CD4-positive, alpha-beta T cell treated with Interleukin-12 subunit alpha and Interleukin-12 subunit beta, for 1 hour (primary cell): ENCODE data around the gene HSPBP1.

Experiments
- DNase-seq: peaks from one replicate; pipeline ENCODE4 v3.0.0-alpha.2; 2020

The HSPBP1 gene

DNA sequence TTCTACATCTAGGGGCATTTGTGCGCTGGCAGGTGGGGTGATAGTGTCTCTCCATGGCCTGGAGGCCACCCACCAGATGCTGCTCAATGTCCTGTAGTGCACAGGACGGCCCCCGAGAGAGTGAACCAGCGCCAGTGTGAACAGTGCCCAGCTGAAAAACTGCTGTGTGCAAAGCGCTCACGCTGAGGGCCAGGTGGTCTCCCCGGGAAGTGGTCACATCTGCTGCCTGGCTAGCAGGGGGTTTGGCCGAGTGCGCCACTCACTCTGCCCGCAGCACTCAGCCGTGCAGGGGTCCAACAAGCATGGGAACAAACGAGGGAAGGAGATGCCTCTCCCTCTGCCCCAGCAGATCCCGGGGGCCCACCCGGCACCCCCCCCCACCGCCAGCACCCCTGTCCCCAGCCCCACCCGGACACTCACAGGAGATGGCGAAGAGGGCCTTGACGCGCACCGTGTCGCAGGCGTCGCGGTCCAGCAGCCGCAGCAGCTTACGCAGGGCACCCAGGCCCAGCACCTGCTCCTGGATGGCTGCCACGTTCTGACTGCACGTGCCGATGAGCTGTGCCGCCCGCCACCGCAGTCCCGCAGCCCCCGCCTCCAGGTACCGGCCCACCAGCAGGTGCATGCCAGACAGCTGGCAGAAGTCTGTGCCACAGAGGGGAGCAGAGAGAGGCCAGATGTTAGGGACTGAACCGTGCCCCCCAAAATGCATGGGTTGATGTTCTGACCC lies 5.8 kb downstream of the HSPBP1 start:
- DNase-seq = no peak

- no peak for DNase-seq
These were observed 7.8 kb downstream of the HSPBP1 start for GRCh38 chr19:55272142-55272541.

DNA sequence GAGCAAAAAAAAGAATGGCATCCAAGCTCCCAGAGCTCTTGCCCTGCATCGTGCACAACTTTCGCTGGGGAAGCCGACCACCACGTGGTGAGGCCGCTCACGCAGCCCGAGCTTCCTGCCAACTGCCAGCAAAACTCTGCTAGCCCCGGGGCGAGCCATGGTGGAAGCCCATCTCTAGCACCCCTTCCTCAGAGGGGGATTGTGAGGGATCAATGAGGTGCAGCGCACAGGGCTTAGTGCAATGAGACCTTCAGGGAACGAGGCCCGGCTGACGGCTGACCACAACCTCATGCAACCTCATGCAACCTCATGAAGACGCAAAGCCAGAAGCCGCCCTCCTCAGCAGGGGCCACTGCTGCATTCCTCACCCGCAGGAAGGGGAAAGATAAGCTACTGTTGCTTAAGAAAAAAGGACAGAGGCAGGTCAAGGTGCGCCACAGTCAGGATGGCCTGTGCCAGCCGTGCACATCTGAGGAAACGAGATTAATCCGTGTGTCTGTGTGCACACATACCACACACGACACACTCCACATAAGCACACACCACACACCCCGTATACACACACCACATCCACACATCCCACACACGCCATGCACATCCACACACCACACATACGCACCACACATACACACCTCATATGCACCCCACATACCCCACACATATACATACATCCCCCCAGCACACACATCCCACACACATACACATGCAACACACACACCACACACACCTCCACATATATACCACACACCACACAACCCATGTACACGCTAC lies 9.6 kb downstream of the HSPBP1 start:
- no peak for DNase-seq

DNA sequence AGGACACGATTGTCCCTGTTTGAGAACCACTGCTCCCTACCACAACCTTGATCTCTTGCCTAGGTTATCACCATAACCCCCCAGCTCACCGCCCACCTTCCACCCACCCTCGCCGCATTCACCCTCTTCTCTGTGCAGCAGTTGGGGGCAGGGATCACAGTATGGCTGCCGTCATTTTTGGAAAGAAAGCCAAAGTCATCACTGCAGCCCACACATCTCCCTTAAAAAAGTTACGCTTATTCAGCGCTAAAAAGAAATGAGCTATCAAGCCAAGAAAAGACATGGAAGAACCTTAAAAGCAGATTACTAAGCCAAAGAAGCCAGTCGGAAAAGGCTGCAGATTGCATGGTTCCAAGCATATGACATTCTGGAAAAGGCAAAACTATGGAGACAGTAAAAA lies 10.6 kb downstream of the HSPBP1 start:
- DNase-seq = no peak

GRCh38 chr19:55266840-55267239 lies 13.1 kb downstream of the HSPBP1 start:
- no peak for DNase-seq

DNA sequence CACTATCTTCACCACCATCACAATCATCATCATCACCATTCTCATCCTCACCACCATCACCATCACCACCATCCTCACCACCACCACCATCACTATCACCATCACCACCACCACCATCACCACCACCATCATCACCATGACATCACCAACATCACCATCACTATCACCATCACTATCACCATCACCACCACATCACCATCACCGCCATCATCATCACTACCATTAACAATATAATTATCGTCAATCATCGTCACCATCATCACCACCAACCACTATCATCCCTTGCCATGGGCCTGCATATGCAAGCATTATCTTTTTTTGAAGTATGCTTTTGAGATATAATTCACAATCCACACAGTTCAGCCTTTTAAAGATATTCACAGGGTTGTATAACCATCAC lies 13.5 kb downstream of the HSPBP1 start:
- no peak for DNase-seq

DNA sequence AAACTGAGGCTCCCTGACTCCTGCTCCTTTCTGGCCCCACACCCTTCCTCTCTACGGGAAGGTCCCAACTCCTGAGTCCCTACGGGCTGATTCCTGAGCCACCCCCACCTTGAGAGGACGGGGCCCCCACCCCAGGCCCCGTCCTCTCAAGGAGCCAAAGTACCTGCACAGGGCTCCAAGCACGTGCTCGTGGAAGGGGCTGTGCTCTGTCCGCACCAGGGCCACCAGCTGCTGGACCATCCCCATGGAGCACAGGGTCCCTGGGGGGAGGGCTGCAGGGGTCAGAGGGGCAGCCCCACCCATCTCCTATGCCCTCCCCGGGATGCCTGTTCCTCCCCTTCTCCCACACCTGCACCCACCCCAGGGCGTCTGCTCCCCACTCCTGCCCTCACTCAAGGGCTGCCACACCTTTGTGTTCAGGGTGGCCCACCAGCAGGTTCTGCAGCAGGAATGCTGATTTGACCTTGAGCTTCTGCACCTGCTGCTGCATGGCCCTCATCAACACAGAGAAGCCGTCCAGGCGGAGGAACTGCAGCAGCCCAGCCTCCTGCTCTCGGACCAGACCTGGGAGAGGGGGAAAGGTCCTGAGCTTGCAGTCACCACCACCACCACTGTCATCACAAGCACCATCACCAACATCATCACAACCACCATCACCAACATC lies 14.1 kb downstream of the HSPBP1 start:
- DNase-seq = no peak

DNA sequence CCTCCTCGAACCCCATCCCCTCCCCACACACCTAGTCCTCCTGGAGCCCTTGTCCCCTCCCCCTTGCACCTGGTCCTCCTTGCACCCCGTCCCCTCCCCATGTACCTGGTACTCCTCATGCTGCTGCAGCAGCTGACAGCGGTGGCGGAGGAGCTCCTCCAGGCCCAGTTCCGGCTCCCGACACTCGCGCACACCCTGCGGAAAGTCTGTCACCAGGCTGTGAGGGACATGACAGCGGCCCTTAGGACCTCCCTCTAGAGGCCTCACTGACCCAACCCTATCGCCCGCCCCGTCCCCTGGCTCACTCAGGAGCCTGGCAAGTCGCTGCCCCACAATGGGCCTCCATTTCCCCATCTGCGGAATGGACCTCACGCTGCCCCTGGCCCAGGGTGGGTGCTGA lies 14.7 kb downstream of the HSPBP1 start:
- DNase-seq = no peak

GRCh38 chr19:55264531-55264930 lies 15.4 kb downstream of the HSPBP1 start:
- no peak for DNase-seq

DNA sequence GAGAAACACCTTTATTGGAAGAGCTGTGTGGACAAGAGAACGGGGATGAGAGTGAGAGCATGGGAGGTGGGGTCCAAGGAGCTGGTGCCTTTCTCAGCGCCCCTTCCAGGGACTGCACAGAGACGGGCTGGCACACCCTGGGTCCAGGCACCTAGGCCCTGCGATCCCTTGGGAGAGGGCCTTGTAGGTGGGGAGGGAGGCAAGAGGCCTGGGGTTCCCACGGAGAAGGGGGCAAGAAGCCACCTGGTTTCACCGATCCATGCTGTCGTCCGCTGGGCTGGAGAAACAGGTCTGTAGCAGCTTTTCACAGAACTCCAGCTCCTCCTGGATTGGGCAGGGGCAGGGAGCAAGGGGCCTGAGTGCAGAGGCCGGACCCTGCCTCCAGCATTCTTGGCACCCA lies 17.6 kb downstream of the HSPBP1 start:
- no peak for DNase-seq

DNA sequence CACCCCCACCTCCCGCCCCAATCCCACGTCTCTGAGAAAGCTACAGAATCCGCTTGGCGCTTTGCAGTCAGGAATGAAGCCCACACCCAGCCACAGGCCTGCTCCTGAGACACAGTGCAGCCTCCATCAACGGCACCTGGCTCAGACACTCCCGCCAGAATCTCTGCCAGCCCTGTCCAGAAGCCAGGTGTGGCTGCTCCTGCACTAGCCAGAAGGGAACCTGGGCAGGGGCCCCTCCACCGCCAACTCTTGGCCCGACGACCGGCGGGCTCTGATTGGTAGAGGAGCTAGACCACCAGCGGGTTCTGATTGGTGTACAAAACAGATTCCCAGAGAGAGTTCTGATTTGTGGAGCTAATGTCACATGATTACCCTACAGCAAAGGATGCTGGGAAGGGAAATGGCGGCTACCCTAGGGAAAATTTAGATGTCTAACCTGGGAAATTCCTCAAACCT lies 18.2 kb downstream of the HSPBP1 start:
- no peak for DNase-seq

DNA sequence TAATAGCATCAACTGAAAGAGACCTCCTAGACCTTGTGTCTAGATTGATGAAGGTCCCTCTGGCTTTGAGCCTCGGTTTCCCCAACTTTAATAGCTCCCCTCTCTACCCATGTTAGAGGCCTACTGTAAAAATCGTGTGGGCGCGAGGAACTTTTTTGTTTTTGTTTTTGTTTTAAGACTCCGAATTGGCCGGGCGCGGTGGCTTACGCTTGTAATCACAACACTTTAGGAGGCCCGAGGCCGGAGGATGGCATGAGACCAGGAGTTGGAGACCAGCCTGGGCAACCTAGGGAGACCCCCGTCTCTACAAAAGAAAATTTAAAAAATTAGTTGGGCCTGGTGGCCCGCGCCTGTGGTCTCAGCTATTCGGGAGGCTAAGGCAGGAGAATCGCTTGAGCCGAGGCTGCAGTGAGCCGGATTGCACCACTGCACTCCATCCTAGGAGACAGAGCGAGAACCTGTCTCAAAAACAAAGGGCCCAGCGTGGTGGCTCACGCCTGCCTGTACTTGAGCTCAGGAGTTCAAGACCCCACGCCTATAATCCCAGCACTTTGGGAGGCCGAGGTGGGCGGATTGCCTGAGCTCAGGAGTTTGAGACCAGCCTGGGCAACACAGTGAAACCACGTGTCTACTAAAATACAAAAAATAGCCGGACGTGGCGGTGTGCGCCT lies 20.2 kb downstream of the HSPBP1 start:
- no peak for DNase-seq

DNA sequence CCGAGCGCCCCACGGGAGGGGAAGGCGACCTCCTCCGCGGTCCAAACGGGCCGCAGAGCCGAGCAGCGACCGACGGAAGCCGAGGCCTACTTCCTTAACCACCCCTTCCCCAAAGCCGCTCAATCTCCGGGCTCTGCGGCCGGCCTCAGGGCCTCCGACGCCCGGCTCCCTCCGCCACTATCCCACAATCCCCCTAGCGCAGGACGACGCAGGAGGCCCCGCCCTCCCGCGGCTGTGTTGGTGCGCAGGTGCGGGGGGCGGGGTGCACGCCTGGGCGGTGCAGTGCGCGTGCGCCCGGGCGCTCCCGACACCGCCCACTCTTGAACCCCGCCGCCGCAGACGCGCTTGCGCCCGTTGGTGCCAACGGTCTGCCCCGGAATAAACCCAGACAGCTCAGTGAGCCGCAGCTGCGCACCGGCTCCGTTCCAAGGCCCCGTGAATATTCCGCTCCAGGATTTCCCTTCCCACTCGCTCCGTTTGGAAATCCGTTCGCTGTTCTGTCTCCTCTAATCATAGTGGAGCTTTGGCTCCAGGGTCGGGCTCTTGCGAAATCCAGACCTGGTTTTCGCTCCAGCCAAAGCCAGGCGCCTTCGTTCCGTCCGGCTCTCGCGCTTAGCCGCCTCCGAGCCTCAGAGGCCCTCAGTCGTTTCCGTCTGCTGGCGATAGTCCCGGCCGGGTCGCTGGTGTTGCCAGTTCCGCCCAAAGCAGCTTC lies 20.9 kb downstream of the HSPBP1 start, which contains the start of gene PPP6R1:
TSS of gene PPP6R1 (minus strand) at position 190 of the 712 bp plus-strand sequence. CDS start 11,914 bp downstream, outside the sequence.
- DNase-seq = peak; percentile 96

- peak; percentile 62 for DNase-seq
These were observed 21.5 kb downstream of the HSPBP1 start for GRCh38 chr19:55258476-55258827.

GRCh38 chr19:55257461-55258420 lies 22.2 kb downstream of the HSPBP1 start:
- DNase-seq = peak; percentile 16

- no peak for DNase-seq
These were observed 23.1 kb downstream of the HSPBP1 start for GRCh38 chr19:55256562-55257460.

- DNase-seq = peak; percentile 56
These were observed 24.1 kb downstream of the HSPBP1 start for GRCh38 chr19:55255618-55256423.

- DNase-seq = no peak
These were observed 25.3 kb downstream of the HSPBP1 start for GRCh38 chr19:55254625-55254977.
